ENCODE data around the gene CACNA2D4.

DNA sequence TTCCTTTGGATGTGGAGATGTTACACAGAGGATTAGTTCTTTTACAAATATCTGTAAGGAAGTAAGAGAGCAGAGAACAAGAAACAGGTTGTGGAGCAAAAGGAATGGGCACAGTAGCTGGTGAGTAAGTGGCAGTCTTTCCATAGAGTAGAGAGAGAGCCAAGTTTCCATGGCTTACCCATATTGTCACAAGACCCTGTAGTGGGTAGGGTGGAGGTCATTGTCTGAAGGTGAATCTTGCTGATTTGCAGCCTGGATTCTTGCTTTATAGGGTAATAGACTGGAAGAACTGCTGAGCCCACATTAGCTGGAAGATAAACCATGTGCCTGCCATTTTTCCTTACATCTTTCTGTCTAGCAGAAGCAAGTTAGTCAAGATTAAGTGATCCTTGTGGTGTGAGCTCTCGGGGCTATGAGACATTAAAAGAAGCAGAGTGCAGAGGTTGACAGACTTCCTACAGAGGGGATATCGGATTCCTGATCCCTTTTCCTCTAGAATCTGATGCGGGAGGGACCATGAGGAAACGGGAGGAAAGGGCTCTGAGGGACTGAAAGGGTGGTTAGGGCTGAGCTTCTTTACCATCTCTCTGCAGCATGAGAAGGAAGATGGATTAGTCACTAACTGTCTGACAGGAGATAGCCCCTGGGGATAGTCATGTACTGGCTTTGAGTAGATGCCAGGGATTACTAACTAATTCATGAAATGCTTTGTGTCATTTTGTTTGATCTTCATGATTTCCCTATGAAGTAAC is 142.1 kb downstream of the CACNA2D4 start:
- TF ChIP-seq SUZ12 (IDR thresholded peaks at IDR 0.05) (no peak), FOXM1 (IDR thresholded peaks at IDR 0.05; ENCODE audit: borderline replicate concordance) (no peak), BHLHE40 (IDR thresholded peaks at IDR 0.05; ENCODE audit: borderline replicate concordance) (no peak), CTBP1 (IDR thresholded peaks at IDR 0.05; ENCODE audit: borderline replicate concordance) (no peak)

All from HEK293T (cell line).